RPMI7951 (cell line): ENCODE measurements around the gene GALT. TPM values are rescaled to one million over a fixed set of nuclear protein-coding genes. Genes with fewer than 3 reads are reported as not detected.
"Not testable (repeated sequence)": the region's sequence is repeated elsewhere in the genome, so short reads cannot be mapped to it uniquely, and the experiment has no call there.

Experiments used
- DNase-seq: peaks from one replicate; pipeline ENCODE4 v3.0.0-alpha.2; 2012; ENCODE audit warnings: low read depth
- total RNA-seq: library from RNA; depleted of rRNA; stranded (reverse); fragments of >200 nt; shearing (Covaris generic); gene quantifications from 2 replicates; pipeline ENCODE4 v1.2.3, GENCODE V29; 2014

GALT gene
- total RNA-seq, 1 experiment from 2014 or later = 16.7 TPM

DNA sequence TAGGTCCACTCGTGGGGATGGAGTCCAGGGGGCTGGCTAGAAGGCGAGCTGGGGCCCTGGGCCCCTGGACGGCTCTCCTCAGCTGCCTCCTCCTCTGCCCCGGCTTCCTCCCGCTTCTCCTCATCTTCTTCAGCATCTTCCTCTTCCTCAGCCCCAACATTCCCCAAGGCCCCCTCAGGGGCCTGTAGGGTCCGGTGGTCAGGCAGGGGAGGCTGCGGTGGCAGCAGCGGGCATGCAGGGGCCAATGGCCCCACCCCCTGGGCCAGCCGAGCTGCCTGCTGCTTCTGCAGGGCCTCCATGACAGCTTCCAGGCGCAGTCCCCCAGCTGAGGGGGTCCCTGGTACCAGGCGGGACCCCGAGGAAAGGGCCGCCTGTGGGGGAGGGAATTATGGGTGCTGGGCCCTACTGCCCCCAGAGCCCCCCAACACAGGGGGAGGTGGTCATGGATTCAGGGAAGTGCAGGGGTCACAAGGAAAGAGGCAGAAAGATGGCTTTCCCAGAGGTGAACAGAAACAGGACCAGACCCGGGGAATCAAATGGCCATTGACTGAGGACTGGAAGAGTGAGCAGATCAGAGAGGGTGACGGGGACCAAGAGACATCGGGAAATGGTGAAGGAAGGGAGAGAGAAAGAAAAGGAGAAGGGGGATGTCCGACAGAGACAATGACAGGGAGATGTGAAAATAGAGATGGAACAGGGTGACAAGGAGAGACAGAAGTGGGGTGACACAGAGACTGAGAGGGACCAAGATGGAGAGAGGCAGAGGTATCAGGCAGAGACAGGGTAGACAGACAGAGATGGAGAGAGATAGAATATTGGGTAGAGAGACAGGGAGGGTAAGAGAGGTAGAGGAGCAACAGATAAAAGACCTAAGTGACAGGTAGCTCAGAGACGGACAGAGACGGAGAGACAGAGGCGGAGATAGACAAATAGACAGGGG lies 18.5 kb upstream of the GALT start:
- no peak for DNase-seq

DNA sequence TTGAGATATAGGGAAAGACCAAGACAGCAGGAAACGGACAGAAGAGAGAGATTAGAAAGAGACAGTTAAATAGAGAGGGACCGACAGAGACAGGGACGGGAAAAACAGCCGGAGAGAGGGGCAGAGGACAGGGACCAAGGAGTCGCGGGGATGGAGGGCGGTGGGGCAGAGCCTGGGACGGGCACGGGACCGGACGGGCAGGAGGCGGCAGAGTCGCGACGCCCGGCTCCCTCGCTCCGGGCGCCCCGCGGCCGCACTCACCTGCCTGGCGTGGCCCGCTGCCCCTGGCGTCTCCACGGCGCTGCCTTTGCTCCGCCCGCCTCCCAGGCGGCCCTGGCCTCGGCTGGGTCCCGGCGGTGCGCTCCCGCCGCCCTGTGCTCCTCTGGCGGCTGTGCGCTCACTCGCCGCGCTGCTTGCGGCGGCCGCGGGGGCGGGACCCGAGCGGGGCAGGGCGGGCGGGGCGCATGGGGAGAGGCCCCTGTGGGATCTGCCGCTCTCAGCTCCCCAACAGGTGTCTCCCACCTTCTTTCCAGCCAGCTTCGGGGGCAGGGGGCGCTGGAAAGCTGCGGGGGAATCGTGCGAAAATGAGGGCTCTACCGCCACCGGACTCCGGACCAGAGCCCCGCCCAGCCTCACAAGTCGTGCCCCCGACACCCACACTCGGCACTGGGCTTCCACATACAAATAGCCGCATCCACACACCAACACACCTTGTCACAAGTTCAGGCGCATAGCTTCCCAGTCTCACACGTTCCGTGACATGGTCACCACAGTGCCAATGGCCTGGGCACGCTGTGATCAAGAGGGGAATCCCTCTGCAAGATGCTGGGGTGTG lies 17.6 kb upstream of the GALT start, which contains the start of gene ARID3C:
Gene ARID3C, minus strand, starts transcription at position 411 of the 835 bp plus-strand sequence. CDS start 1,052 bp downstream, outside the sequence.
- DNase-seq = no peak

DNA sequence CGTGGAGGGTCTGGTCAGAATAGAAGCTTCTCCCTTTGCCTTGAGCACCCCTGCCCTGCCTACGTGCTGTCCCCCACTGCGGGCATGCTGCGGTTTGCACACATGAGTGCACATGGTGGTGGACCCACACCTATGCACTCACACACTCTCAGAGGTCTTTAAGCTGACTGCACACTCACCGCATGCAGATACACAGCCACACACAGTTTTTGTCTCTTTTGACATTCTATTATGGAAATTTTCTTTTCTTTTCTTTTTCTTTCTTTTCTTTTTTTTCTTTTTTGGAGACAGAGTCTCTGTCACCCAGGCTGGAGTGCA lies 17.0 kb upstream of the GALT start:
- no peak for DNase-seq

DNA sequence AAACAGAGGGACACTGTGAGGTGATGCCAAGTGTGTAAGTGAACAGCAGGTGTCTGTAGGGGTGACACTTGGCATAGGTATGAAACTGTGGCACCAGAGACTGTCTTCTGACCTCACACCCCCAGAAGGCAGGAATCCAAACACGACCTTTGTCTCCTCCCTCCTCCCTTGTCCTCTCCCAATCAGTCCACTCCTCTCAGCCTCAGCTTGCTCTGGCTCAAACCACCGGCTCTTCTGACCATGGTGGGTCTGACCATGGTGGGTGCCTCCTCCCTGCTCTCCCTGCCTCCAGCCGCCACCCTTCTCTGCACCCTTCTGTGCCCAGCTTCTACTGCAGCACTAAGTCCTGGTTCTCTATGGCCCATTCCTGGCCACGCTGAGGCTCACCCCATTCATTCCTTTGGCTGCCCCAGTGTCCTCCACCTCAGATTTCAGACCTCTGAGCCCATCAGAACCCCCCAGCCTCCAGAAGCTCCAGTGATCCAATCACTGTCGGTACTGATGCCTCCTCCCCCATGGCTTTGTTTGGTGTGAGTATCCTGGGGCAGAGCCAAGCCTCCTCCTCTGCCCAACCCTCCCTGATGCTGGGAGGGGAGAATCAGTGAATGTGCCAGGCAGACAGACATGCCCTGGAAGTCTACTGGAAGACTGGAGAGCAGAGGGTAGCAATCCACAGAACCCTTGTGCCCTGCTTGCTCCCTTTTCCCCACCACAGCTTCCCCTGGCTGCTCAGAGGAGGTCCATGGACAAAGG lies 15.9 kb upstream of the GALT start:
- DNase-seq = no peak

DNA sequence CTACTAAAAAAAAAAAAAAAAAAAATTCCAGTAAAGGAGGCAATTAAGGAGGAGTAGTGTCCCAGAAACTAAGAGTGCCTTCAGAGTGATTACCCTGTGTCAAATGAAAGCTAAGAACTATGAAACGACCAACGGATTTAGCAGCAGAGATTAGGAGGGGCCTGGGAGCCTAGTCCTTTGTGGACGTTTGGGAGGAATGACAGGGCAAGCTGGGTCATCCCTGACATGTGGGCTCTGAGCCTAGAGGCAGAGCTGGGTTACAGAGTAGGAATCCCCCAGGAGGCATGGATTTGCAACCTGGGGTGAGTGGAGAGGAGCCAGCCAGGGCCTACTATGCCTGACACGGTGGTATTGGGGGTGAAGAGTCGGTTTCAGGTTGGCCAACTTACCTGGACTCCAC lies 13.3 kb upstream of the GALT start:
- no peak for DNase-seq

DNA sequence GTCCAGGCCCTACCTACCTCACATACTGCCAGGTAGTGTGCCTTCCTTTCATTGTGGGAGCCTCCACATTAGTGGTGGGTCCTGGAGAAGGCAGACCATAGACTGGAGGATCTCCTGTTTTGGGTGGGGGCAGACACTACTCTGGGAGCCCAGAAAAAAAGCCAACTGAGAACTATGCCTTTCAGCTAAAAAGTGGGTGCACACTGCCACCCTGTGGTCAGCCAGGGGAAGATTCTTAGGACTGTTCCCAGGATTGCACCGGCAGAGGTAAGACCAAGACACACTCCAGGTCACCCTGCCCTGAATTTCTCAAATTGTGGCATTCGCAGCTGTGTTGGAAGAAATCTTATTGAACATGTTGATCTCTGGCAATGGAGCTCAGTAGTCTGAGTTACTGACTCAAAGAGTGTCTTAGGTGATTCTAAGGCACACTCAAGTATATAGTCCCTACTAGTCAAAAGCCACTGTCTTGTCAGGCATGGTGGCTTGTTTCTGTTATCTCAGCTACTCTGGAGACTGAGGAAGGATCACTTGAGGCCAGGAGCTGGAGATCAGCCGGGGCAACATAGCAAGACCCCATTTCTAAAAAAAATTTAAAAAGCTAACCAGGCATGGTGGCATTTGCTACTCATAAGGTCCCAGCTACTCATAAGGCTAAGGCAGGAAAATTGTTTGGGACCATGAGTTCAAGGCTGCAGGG lies 12.5 kb upstream of the GALT start:
- DNase-seq = peak; percentile 55

DNA sequence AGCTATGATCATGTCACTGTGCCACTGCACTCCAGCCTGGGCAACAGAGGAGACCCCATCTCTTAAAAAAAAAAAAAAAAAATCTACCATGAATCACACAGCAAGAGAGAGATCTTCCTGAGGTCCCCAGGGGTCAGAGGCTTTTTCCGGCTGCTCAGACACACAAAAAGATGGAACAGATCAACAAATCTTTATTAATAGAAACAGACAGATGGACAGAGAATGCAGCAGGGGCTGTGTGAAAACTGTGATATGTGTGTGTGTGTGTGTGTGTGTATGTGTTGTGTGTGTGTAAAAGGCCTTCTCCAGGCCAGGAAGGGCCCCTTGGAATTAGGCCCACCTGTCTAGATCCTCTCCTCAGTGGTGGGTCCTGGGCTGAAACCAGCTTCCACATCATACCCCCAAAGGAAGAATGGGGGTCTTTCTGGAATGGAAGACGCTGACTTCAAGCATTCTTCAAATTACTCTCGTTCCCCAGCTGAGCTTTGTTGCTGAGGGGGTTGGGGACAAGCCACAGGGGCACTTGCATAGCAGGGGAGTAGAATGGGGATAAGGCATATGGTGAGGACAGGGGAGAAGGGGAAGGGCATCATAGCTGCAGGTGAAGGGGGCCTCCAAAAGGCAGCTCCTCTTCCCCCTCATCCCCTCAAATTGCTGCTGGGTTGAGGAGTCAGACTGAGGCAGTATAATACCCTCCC lies 11.8 kb upstream of the GALT start:
- DNase-seq = no peak

DNA sequence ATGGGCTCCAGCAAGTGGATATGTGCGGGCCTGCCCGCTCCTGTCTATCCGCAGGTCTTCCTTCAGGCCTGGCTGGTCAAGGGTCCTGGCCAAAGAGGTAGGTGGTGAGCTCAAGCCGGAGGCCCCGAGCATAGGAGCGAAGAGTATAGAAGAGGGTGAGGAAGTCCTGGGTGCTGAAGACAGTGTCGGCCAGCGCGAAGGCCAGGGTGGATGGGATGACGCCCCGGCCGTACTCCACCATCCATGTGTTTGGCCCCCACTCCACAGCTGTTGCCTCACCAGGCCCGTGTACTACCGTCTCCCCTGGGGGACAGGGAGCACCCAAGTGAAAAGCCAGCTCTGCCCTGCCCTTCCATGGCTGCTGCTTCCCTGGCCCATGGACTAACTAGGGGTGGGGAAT lies 10.9 kb upstream of the GALT start:
- no peak for DNase-seq

DNA sequence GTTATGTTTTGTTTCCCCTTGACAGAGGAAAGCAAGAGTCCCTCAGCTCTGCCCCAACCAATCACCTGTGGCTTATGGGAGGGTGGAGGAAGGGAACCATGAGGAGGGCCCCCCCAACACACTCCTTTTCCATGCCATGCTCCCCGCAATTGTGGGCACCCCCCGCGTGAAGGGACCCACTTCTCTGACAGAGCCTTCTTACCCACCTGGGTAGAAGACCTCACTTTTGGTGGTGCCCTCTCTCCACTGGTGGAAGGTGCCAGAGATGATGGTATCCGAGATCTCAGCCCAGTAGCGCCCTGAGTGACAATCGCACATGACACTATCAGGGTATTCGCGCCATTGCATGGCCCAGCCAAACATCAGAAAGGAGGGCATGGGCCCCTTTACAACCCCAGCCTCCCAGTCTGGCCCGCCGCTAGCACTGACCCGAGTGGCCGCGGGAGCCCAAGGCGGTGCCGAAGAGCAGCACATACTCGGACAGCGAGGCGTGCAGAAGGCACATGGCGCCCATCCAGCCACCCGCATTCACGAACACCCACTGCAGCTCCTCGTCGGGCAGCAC lies 9.6 kb upstream of the GALT start:
- no peak for DNase-seq

DNA sequence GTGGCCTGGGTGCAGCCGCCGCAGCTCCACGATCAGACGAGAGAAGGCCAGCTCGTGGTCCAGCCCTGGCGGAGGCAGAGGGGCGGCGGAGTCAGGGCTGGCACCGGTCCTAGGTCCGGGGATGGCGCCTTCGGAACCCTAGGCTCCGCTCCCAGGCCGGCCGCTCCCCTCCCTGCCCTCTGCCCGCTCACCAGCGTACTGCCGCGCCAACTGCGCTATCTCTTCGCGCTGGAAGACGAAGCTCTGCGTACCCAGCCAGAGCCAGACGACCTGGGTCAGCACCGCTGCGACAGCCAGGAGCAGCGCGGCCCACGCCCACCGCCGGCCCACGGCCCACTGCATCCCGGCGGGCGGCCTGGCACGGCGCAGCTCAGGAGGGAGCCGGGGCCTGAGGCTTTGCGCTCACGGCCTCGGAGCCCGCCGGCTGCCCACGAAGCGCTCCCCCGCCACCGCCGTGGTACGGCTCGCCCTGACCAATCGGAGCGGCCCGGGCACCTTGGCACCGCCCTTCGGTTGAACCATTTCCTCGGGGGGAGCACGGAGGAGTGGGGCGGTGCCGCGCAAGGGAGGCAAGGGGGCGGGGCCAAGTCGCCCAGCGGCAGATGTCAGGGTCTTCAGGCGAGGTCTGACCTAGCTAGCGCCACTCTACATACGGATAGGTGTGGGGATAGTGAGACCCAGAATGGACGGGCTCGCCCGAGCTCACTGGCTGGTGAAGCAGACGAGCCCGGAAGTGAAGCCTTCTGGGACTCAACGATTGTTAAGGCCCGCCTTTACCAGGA lies 8.9 kb upstream of the GALT start, which contains the start of gene SIGMAR1:
Gene SIGMAR1, minus strand, starts transcription at position 432 of the 782 bp plus-strand sequence. Its CDS starts 90 bp downstream, at position 342.
- peak; percentile 91 for DNase-seq

DNA sequence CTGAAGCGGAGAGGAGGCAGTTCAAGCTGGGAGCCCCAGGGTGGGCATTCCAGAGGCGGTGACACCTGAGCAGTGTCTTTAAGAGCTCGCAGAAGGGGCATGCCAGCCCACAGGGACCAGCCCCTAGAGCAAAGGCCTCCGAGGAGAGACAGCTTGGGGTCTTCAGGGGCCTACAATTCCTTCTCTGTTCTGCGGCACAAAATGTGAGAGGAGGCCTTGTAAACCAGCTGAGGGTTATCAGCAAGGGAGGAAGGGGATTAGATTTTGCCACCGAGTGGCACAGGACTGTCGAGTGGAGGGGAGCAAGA lies 8.4 kb upstream of the GALT start:
- no peak for DNase-seq

DNA sequence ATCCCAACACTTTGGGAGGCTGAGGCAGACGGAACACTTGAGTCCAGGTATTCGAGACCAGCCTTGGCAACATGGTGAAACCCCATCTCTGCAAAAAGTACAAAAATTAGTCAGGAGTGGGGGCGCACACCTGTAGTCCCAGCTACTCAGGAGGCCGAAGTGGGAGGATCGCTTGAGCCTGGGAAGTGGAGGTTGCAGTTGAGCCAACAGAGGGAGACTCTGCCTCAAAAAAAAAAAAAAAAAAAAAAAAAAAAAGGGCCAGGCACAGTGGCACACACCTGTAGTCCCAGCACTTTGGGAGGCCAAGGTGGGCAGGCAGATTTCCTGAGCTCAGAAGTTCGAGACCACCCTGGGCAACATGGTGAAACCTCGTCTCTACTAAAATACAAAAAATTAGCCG lies 7.2 kb upstream of the GALT start:
- not testable (repeated sequence) for DNase-seq

DNA sequence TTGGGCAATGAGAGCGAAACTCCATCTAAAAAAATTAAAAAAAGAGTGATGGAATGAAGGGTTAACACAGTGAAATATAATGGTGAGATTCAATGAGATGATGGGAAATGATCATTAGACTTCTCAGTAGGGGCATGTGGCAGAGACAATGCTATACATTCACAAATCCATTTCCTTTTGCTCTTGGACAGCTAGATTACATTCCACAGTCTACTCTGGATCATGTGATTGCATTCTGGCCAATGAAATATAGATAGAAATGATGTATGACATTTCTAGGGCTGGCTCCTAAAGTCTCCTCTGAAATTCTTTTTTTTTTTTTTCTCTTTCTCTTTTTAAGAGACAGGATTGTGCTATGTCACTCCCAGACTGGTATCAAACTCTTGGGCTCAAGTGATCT lies 3.8 kb upstream of the GALT start:
- DNase-seq = no peak

DNA sequence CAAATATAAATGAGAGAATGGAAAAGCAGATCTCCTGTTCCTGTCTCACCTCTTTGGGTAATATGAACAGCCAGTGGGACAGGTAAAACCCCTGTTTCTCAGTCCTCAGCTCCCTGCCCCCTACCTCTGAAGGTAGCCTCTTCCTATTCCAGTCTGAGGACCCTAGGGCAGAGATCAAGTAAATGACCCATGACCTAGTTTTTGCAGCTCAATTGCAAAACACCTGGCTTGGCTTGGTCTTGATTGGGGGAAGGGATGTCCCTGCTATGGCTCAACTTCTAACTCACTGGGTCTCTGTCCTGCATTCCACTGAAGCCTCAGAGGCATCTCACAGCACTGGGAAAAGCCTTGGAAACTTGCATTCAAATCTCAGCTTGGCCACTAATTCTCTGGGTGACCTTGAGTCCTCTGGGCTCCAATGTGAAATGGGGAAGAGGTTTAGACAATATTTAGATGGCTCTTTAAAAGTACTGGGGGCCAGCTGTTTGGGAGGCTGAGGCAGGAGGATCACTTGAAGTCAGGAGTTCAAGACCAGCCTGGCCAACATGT lies 1.6 kb upstream of the GALT start:
- no peak for DNase-seq

DNA sequence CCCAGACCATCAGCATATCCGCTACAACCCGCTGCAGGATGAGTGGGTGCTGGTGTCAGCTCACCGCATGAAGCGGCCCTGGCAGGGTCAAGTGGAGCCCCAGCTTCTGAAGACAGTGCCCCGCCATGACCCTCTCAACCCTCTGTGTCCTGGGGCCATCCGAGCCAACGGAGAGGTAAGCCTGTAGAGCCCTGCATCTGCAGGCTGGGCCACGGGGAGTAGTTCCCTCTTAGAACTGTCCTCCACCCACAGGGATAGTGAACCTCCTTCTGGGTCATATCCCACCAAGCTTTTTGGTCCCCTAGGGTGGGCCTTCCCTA lies 569 bp downstream of the GALT start:
- no peak for DNase-seq

DNA sequence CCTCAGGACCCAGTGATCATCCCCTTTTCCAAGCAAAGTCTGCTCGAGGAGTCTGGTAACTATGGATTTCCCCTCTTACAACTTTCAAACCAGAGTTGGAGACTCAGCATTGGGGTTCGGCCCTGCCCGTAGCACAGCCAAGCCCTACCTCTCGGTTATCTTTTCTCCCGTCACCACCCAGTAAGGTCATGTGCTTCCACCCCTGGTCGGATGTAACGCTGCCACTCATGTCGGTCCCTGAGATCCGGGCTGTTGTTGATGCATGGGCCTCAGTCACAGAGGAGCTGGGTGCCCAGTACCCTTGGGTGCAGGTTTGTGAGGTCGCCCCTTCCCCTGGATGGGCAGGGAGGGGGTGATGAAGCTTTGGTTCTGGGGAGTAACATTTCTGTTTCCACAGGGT lies 1.2 kb downstream of the GALT start:
- no peak for DNase-seq

DNA sequence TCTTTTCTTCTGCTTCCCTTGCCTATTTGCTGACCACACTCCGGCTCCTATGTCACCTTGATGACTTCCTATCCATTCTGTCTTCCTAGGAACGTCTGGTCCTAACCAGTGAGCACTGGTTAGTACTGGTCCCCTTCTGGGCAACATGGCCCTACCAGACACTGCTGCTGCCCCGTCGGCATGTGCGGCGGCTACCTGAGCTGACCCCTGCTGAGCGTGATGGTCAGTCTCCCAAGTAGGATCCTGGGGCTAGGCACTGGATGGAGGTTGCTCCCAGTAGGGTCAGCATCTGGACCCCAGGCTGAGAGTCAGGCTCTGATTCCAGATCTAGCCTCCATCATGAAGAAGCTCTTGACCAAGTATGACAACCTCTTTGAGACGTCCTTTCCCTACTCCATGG lies 2.2 kb downstream of the GALT start:
- no peak for DNase-seq

DNA sequence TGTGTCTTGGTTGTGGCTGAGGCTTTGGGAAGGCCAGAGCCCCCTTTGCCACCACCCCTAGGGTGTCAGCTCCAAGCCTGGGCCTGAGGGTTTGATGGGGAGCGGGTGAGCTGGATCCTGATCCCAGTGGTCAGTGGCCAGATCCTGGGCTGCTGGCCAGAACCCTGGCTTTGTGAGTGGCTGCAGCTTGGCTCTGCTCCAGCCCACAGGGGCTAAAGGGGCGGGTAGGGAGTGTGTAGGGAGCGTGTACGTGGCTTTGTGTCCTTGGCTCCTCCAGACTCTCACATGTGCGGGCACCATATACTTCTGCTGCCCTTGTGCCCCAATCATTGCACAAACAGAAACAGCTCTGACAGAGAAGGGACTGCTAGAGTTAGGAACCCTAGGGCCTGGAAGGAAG lies 4.3 kb downstream of the GALT start:
- peak; percentile 48 for DNase-seq

DNA sequence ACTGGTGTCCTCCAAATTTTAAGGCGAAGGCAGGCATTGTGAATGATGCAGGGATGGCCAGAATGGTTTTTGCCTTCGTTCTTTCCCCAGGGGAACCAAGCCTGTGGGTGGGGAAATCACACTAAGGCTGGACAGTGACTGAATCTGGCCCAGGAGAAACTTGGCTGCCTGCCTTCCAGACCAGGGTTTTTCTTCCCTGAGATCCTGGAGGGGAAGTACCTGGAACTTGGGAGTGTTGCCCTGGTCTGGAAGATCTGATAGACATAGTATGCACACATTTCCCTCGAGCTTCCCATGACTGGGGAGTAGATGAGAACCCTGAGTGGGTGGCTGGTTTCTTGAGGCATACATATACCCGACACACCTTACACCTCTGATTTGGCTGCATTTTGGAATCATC lies 4.8 kb downstream of the GALT start:
- no peak for DNase-seq
